Heart left ventricle (tissue), 13 donors: Measurements from ENCODE around the gene CHST11.

Experiments
- CTCF ChIP-seq, 12 donors: fragments of 200-600 bp; sonication (generic) in 4 of 12; IDR thresholded peaks; one replicate each; pipeline versions ENCODE4 v1.5.0 to v1.8.0; 2018 to 2022; ENCODE audit warnings: antibody characterized with exemption in 12 of 12, mild to moderate bottlenecking in 5 of 12
- POLR2A ChIP-seq, 2 donors: fragments of 450-650 bp; IDR thresholded peaks; one replicate each; pipeline ENCODE4 v1.6.1; 2017; ENCODE audit warnings: antibody characterized with exemption in 2 of 2, mild to moderate bottlenecking in 2 of 2, moderate library complexity in 2 of 2
- donor health status: ischemic (EF 13 %, LVEDD 7.1; RV severe dilation, severe dysfunction).
- donor health status: DM: no; HTN: yes; CAD: no.
- donor health status: DM: no; HTN: no; CAD: no.
- donor health status: ischemic (EF 25% LVEDD 6.9; RV normal size, moderate dysfunction).
- donor health status: ischemic (EF 25% LVEDD 5.7; RV mildly dilated, moderate dysfunction).
- donor health status: ischemic (EF 35%, LVEDD 5.7; RV mildly dilated, moderate dysfunction).
- donor health status: nonischemic (EF 11% LVEDD 7.7; RV severe dilation, severe dysfunction).
- donor health status: DM: yes; HTN: yes; CAD: no.
- donor health status: PGD.
- donor health status: ischemic (EF 29% LVEDD 5.4; RV normal size, mild dysfunction).
- donor health status: nonischemic (EF 23%, LVEDD 6.1; RV moderate dilation, normal function).

DNA sequence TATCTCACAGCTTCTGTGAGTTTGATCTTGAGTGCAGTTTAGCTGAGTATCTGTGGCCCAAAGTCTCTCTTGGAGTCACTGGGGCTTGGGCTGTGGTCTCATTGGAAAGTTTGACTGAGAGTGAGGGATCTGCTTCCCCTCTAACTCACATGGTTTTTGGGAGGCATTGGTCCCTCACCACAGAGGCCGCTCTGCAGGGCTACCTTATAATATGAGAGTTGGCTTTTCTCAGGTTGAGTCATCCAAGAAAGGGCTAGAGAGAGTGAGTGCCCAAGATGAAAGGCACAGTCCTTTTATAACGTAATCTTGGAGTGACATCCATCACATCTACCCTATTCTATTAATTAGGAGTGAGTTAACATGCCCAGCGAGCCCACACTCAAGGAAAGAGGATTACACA, 325.5 kb downstream of the CHST11 start:
- TF ChIP-seq CTCF (IDR thresholded peaks at IDR 0.05) (no peak), POLR2A (IDR thresholded peaks at IDR 0.05) (no peak)
